GM19351 (cell line): ENCODE data around the gene MGAT3.

ENCODE experiments used
- ATAC-seq: cut with Tn5 transposase; IDR thresholded peaks from one replicate; pipeline ENCODE4 v1.9.1; 2021; ENCODE audit warnings: mild to moderate bottlenecking, moderate library complexity; ENCODE audit not compliant: unreplicated experiment

MGAT3 gene

DNA sequence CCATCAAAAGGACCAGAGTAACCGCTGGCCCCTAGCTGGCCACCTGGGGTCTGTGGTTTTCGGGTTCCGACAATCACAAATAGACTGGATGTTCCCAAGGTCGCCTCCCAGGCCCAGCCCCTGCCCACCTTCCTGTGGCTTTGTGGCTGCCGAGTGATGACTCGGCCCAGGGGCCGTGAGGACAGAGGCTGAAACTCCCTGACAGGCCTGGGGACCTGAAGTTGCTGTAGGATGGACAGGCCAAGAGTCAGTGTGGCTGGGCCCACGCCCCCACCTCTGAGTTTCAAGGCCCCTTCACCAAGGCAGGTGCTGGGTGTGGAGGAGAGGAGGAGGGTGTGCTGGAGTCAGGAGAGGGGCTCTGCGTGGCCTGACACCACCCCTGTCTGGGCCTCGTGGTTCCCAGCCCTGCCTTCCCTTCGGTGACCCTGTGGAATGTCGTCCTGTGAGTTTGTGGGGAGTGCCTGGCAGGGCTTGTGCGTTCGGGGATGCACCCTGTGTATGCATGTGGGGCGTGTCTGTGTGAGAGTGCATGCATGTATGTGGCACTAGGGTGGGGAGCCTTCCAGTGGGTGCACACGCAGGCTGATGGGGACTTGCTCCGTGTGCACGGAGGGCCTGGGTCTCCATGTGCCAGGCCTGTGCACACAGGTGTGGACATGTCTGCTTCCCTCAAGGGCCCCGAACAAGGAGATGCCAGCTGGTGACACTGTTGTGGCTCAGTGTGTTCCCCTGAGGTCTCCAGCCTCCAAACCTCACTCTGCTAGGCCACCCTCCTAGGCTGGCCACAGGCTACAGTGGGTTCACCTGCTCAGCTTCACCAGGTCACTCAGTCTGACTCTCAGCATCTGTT is 8.4 kb upstream of the MGAT3 start:
- ATAC-seq: no peak

DNA sequence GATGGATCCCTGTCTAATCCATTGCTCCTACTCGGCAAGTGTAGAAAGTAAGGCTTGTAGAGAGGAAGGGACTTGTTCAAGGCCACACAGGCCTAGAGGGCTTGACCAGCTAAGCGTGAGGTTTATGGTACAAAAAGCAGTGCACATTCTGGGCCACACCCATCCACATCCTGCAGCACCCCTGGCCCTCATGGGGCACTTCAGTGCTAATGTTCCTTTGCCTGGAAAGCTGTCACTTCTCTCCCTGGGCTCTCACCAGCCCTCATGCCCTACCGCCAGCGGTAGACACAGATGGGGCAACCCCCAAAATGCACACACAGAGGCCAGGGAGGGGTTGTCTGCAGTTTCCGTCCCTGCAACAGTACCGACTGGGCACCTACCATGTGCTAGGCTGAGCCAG is 7.1 kb upstream of the MGAT3 start:
- ATAC-seq: no peak

DNA sequence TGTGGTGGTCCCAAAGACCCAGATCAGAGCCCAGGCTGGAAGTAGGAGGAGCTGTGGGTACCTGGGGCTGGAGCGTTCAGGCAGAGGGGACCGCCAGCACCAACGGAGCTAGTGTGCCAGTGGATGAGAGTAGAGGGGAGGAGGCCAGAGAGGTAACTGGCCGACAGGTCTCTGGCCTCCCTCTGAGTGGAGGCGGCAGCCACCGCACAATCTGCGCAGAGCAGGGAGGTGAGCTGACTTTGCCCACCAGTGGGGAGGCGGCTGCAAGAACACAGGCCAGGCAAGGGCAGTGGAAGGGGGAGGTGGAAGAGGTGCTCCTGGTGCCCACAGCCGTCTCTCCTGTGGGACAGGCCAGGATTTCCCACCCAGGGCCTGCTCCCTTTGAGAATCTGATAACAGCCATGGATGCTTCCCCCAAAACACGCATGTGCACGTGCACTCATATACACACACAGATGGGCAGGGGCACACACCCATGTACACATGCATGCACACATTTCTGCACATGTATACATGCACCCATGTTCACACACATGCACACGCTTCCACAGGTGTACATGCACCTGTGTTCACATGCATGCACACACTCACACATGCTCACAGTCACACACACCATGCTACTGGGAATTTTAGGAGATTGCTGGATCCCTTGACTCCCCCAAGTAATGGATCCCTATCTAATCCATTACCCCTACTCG is 6.4 kb upstream of the MGAT3 start:
- no peak for ATAC-seq

DNA sequence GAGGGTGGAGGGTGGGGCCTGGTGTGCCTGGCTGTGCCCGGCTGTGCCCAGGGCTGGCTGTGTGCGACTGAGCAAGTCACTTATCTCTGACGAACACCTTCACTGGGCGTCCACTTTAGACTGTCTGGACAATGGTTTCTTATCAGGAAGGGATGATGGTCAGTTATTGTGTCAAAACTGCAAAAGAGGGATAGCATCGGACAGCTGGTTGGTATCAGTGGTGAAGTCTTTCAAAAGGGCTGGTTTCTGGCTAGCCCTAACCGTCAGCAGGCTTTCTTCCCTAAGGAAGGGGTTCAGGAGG is 4.1 kb upstream of the MGAT3 start:
- no peak for ATAC-seq

DNA sequence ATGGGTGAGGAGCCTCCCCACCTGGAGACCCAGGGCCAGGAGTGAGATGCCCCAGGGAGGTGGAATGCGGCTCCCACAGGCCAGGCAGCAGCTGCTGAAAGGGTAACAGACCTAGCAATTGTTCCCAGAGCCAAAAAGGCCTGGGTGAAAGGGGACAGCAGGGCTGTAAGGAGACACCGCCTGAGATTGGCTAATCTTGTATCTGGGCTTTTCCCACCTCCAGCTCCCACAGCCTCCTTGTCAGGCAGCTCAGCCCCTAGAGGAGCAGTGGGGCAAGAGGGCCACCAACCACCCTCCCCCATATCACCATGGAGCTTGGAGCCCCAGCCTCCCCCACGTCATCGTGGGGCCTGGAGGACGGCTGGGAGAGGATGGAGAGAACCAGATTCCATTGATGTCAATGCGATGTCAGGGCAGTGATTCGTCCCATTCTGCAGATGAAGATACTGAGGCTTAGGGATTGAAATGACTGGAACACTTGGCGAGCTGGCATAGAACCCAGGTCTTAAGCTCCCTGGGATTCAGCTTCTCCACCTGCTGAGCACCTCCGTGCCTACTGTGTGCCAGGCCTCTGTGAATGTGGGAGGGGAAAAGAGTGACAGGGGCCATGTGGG is 2.9 kb upstream of the MGAT3 start:
- ATAC-seq: no peak

DNA sequence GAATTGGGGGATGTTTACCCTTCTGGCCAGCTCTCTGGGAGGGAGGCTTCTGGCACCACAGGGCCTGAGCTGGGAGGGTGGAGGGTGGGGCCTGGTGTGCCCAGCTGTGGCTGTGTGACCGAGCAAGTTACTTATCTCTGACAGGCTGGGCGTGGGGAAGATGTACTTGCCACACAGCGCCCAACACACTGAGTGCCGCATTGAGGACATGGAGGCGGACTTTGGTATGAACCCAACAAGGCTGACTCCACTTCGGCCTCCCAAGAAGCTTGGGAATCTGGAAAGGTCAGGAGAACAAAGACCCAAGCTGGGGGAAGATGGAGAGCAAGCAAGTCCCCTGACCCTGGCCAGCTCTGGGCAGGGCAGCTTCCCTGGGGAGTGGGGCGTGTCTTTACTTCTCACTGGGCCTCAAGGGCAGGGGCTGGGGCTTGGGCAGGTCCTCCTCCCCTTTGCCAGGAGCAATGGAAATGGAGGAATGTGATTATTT is 2.4 kb upstream of the MGAT3 start:
- no peak for ATAC-seq

DNA sequence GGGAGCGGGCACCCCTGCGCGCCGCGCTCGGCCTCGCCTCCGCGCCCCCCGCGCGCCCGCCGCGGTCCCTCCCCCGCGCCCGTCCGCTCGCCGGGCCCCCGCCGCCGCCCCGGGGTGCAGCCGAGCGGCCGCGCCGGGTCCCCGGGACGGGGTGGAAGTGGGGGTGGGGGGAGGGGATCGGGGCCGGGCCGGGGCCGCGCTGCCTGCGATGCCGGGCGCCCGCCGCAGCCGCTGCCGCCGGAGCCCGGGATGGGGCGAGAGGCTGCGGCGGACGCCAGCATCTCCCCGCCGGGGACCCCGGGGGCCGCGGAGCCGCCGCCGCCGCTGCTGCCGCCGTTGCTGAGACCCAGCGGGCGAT is 365 bp downstream of the MGAT3 start:
- no peak for ATAC-seq

DNA sequence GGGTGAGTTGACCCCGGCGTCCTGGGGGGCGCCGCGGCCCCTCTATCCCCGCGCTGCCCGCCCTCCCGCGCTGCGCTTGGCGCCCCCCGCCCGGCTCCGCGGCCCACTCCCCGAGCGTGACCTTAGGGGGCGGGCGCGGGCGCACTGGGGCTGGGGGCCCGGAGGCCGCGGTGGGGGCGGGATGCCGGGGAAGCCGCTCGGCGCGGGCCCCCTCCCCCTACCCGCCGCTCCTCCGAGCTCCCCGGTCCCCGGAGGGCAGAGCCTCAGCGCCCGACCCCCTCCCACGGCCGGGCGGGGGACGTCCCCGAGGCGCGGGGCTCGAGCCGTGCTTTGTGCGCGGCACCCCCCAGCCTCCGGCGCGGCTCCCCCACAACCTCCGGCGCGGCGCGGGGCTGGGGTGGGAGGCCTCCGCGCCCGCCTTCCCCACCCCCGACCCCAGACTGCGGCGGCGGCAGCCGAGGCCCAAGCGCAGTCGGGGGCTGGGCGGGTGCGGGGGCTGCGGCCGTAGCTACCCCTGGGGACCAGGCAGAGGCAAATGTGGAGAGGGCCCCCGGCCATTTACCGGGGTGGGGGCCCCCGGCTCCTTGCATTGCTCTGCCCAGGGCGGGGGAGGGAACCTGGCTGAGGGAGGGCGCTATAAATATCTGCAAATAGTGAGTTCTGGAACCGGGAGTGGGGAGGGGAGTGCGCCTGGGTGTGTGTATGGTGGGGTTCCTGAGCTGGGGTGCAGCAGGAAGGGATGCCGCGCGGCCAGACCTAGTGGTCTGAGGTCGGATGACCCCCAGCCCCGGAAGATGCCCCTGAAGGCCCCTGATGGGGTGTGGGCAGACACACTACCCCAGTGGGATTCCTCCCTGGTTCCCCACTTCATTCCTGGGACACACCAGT is 988 bp downstream of the MGAT3 start:
- no peak for ATAC-seq

DNA sequence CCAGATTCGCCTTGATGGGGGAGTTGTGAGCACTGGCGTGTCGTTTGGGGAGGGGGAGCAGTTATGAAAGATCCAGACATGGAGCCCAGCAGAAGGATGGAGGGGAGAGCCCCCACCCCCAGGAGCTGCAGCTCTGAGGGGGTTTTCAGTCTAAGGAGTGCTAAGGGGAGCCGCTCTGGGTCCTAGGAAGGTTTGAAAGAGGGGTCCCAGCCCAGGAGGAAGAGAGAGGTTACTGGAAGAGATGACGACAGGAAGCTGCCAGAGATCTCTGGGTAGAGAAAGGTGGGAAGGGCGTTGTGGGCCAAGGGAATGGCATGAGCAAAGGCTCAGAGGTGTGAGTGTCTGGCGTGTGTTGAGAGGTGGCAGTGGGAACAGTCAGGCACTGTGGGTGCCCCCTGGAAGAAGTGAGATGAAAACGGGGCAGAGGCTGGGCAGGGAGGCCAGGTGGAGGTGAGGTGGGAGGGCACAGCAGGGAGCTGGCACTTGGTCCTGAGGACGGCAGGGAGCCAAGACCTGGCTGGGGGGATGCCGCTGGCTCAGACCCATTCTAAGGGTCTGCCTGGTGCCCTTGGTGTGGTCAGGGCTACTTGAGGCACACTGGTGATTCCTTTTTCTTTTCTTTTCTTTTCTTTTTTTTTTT is 1.8 kb downstream of the MGAT3 start:
- ATAC-seq: no peak

DNA sequence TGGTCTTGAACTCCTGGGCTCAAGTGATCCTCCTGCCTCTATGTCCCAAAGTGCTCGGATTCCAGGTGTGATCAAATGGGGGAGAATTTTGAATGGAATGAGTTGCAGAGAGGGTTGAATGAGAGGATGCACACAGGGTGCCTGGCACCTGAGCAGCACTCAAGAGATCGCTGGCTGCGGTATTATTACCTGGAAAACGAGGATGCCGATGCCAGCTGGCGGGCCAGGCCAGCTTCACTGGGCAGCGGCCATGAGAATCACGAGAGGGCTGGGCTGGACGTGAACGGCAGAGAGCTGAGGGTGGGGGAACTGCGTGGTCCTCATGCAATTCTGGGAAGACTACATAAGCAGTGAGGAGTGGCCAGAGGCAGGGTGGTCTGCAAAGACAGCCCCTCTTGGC is 2.9 kb downstream of the MGAT3 start:
- no peak for ATAC-seq

DNA sequence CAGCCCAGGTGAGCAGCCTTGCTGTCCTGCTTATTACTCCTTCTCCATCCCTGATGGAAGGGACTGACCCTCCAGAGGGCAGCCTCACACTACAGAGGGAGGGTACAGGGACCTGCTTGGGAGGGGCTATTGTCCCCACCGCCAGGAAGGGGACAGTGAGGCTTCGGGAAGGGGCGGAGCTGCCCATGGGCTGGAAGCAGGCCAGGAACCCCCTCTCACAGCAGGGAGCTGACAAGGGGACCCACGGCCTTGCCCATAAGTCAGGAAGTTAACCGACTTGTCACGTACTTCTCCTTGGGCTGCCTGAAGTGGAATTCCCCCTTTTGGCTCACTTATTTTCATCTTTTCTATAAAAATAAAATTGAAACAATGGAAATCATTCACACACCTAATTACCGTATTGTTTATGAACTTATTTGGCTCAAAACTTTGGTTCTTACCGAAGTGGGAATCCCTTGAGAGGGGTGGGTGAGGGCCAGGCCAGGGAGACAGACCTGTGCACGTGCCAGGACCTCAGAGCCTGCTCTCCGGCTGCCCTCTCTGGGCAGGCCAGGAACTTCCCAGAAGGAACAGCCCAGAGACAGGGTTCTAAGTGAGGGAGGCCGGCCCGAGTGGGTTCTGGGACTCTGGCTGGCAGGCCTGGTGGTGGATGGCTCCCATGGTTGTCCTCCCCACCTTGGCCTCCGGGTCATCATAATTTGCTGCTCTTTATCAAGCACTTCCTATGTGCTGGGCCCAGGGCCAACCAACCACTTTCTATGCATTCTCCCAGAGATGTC is 5.8 kb downstream of the MGAT3 start:
- no peak for ATAC-seq

DNA sequence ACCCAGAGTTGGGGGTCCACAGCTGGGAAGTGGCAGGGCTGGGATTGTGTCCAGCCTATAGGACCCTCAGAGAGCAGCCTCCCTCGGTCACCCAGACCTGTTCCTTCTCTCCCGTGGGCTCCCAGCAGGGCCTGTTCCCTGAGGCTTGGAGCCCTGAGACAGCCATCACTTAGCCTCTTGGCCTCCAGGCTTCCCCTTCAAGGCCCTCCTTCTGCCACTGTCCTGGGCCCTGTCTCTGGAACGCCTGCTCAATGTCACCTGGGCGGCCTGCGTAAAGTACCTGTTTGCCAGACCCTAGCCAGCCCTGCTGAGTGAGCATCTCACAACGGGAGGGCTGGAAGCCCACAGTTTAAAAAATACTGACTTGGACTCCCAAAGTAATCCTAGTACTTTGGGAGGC is 6.5 kb downstream of the MGAT3 start:
- ATAC-seq: no peak

DNA sequence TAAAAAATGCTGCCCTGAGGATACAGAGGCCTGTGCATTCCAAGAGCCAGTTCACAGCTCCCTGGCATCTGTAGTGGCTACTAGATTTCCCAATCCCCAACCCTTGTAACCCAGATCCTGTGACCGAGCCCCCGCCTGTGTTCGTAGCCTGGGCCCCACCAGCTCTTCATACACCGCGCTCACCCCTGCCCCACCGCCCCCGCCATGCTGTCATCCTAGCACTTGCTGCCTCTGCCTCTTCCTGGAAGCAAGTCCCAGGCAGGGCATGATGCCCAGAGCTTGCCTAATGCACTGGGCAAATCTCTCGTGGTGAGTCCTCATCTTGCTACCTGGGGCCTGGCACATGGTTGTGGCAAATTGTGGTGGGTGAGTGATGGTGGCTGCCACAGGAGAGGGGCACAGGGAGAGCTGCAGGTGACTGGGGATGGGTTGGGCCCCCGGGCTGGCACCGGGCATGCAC is 7.1 kb downstream of the MGAT3 start:
- ATAC-seq: no peak

DNA sequence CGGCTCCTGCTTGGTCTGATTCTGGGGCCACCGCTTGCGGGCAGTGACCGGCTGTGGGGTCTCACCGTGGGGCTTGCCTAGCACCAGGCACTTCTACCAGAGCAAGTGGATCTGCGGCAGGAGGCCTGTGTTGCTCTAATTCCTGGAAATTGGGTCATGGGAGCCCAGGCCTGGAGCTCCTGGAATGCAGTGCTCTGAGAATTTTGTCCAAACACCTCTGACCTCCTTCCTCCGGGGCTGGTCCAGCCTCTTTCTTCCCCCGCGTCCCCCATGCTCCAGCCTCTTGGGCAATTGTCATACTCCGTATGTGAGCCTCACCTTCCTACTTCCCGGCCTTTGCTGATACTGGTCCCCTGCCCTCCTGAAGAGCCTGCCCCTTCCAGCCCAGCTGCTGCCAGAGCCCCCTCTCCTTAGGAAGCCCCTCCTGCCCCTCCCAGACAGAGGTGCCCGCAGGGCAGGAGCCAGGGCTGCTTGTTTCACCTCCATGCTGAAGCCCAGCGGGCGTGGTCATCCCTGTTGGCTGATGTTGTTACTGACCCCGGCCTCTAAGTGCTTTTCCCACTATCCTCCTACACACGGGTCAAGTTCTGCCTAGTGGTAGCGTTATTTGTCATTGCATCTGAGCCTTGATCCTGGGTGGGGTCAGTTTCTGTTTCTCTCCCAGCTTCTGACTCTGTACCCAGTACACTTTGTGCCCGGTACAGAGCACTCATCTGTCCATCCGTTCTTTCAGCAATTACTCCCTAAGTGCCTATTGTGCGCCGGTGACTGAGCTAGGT is 9.6 kb downstream of the MGAT3 start:
- no peak for ATAC-seq

DNA sequence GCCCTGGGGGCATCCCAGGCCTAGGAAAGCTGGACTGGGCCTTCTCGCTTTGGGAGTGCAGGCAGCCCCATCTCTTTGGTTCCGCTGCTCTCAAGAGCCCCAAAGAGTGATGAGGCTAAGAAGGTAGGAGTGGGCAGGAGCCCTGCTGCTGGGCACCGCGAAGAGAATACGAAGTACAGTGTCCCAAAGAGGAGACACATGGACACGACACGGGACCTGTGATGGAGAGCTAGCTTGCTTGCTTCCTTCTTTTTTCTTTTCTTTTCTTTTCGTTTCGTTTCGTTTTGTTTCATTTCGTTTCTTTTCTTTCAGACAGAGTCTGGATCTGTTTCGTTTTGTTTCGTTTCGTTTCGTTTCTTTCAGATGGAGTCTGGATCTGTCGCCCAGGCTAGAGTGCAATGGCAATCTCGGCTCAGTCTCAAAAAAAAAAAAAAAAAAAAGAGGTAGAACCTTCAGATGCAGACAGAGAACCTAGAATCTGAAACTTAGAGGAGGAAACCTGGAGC is 10.6 kb downstream of the MGAT3 start:
- no peak for ATAC-seq

DNA sequence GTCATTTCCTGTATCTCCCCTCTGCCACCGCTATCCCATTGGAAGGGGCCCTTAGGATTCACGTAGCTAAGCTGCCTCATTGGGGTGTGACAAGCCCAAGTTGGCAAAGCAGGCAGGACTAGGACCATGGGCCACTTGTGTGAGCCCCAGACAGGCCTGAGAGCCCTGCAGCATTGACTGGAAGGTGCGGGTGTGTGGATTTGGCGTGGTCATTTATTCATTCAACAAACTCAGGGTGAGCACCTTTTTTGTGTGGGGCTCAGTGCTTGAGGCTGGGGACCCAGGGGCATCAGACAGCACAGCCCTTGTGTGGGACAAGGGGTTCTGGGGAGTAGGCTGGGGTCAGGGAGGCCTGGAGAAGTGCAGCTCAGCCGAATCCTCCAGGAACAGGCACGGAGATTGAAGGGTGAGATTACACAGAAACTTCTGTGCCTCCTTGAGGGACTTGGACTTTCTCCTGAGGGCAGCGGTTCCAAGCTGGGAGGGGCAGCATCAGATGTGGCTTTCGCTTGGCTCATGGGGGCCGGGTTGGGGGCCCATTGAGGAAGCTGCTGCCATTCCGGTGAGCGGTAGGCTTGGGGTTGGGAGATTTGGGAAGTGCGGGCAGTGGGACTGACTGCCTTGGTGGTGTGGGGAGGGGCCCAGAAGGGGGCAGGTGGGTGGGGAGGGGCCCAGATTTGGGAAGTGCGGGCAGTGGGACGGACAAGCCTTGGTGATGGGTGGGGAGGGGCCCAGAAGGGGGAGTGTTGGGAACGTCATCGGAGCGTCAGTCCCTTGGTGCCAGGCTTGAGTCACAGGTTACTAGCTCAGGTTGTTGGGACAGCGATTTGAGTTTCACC is 11.9 kb downstream of the MGAT3 start:
- ATAC-seq: no peak

DNA sequence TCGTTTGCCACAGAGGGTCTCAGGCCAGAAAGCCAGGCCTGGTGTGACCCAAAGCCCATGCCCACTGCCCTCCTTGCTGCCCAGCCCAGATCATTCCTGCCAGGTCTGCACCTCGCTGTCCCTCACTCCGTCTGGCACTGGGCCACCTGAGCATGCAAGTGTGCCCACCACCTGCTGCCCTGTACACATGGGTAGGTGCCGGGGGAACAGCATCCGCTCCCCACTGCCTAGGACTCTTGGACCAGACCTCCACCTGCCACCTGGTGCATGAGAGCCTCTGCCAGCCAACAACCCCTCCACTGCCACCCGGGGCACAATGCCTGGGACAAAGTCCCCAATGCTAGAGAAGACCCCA is 12.5 kb downstream of the MGAT3 start:
- no peak for ATAC-seq
